NCI-H187 (cell line): ENCODE data around the gene TNNT1.
"Not testable (repeated sequence)": the region's sequence is repeated elsewhere in the genome, so short reads cannot be mapped to it uniquely, and the experiment has no call there.

Experiments
- DNase-seq, 2 experiments: peaks; one replicate each; lab custom pipeline; 2025; lab: John Stamatoyannopoulos, UW

Gene TNNT1

DNA sequence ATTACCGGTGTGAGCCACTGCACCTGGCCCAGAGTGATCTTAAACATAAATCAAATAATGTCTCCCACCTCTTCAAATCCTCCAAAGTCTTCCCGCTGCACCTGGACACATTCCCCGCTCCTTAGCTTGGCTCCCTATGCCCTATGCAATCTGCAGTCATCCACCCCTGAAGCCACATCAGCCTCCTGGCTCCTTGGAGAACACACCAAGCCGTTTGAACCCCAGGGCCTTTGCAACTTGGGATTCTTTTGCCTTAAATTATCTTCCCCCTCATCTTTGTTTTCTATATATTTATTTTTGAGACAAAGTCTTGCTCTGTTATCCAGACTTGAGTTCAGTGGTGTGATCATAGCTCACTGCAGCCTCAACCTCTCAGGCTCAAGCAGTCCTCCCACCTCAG is 20.1 kb upstream of the TNNT1 start:
- no peak for DNase-seq

DNA sequence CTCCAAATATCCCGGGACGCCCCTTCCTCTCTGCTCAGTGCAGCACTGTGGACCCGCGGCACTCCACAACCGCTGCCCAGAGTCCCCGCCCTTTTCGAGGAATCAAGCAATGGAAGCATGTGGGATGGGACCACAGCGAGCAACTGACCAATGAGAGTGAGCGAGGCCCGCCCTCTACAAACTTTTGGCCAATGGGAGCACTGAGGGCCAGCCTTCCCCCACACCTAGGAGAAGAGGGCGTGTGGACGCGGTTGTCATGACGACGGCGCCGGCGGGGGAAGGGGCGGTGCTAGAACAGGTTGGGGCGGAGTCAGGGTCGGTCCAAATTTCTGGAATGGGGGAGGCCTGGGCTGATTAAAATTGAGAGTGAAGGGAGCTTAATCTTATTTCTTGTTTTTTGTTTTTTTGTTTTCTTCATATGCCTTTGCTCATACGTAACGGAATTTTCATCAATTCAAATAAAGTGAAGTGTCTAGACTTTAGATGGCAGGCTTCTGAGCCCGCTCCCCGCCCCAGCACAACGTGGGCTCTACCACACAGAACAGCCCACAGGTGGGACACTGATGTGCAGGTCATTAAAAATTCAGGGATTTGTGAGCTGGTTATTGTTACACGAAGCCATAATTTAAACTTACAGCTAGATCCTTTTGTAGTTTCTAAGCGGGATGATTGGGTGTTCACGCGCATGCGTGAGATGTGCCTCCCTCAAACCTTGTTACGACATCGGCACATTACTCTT is 17.7 kb upstream of the TNNT1 start, which contains the start of gene DNAAF3:
DNAAF3 (minus strand) TSS at position 84 of the 739 bp plus-strand sequence. CDS start 200 bp downstream, outside the sequence.
- peak; percentile 84 to 96 for DNase-seq

DNA sequence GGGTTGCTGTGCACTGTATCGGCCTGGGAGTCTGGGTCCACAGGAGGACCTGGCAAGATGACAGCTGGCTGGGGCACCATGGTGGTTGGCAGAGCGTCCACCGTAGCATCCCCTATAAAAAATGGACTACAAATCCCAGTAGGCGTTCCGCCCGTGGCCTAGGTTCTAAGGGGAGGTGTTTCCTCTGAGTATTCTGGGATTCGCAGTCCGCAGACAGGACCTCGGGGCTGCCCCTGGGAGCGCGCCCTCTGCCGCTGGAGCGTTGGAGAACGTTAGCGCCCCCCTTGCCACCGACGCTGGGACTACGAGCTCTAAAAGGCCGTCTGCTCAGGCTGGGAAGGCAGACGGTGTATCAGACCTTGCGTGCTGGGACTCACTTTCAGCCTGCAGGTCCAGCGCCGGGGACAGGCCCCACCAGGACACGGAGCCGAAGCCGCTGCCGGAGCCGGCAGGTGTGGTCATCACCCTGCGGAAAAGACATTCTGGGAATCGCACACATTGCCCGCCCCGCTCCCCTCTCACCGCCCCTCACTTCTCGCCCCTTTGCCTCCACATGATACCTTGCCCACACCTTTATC is 17.0 kb upstream of the TNNT1 start:
- DNase-seq, result peak in 1 of 2 experiments; percentile 19

DNA sequence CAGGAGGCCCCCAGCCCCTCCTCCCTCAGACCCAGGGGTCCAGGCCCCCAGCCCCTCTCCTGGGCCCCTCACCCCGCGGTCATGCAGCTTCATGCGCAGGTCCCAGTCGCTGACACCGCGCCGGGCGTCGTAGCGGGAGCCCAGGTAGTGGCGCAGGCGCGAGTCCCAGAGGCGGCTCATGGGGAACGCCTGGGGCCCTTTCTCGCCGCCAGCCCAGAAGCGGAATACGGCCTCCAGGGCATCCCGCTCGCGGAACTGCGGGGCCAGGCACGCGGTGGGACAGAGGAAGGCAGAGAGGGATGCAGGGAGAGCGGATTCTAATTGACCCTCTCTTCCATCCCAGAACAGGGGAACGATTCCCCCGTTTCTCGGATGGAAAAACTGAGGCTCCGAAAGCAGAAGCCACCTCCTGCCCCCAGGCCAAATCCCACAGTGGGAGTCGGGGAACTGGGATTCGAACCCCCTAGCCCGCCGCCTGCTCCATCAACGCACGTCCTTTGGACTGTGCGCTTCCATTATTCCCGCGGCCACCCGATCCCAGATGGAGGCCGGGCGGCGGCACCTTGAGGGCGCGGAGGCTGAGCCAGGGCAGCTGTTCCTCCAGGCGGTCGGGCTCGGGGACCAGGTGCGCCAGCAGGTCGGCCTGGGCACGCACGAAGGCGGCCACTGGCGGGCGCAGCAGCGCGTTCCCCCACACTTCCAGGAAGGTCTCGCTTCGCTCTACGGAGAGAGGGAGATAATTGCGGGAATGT is 12.7 kb upstream of the TNNT1 start:
- no peak for DNase-seq

DNA sequence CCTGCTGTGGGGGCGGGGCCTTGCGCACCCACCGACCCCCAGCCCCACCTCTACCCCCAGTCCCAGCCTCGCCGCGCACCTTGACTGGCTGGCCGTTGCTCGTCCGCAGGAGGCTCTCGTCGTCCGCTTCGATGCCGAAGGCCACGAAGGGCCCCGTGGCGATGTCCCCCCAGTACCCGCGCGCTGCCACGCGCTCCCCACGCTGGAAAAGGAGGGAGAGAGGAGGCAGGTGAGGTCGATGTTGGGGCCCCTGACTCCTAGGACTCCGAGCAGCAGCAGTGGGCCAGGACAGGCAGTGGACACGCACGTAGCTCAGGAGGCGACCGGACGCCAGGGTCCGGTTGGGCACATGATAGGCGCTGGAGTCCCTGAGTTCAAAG is 12.0 kb upstream of the TNNT1 start:
- DNase-seq, result no peak

DNA sequence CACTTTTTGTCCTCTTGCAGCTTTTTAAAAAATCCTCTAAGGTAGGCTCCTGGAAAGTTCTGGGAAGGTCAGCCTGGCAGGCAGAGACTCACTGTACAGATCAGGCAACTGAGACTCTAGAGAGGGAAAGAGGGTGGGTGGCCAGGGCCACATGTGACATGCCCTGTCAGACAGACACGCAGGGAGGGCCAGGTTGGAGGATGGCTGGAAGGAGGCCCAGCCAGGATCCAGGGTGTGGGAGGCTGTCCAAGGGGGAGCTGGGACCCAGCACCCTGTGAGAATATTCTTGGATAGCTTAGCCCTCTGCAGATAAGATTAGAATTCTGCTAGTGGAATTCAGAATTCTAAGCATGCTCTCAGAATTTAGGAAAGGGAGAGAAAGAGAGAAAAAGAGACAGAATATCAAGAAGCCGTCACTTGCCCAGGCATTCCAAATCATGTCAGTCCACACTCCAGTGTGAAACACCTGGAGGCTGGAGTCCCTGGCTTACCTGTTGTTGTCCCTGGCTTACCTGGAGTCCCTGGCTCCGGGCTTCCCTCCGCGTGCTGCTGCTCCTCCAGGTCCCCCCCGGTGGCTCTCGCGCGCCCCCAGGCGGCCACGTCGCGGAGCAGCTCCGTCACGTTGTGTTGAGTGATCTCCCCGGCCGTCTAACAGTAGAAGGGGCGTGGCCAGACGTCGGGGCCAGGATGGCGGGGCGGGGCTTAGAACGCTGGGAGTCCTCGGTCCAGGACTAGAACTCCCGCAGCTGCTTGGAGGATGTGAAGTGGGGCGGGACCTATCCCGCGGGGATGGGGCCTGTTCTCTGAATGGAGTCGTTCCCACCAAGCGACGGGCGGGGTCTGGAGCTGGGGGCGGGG is 11.4 kb upstream of the TNNT1 start:
- peak; percentile 82 to 95 for DNase-seq

DNA sequence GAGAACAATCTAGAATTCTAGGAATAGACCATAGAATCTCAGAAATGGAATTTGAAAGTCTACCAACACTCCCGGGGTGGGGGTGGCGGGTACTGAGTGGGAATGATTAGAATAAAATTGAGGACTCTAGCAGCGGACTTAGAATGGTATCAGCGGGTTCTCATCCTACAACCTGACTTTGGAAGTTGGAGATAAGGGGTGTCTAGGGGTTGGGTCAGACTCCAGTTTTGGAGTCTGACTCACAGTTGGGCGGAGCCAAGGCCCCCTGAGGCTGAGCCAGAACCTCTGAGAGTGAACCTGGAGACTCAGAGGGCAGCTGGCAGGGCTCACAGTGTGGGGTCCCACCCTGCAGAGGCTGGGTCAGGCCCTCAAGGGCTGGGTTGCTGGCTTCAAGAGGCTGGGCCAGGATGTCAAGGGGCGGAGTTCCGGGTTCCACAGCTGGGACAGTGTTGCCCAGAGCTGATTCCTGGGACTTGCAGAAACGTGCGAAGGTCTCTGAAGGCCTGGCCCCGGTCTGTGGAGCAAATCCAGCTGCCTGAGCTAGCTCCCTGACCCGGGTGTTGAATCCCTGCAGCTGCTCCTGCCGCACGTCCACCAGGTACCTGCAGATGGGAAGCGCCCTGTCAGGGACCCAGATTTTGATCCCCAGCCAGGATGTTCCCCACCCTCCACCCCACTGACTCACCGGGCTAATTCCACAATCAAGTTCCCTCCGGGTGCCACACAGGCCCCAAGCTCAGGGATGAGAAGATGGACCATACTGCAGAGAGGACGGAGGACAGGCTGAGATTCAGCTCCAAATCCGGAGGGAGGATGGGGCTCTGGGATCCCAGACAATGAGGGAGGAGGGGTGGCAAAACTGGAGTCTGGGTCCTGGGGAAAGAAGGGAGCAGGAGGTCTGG is 10.1 kb upstream of the TNNT1 start:
- no peak for DNase-seq

DNA sequence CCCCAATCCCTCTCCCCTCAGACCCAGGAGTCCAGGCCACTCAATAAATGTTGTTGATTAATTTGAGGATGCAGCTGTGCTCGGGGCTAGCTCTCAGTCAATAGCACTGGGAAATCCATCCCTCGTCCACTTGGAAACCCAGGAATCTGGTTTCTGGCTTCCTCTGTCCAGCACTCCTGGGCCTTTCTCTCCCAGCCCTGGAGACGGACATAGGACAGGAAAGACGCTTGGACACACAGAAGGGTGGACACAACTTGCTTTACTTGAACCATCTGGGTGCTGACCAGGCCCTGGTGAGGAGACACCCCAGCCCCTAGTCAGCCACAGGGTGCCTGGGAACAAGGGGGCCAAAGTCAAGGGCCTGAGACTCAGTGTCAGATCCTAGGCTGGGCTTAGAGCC is 9.4 kb upstream of the TNNT1 start:
- DNase-seq, result no peak

DNA sequence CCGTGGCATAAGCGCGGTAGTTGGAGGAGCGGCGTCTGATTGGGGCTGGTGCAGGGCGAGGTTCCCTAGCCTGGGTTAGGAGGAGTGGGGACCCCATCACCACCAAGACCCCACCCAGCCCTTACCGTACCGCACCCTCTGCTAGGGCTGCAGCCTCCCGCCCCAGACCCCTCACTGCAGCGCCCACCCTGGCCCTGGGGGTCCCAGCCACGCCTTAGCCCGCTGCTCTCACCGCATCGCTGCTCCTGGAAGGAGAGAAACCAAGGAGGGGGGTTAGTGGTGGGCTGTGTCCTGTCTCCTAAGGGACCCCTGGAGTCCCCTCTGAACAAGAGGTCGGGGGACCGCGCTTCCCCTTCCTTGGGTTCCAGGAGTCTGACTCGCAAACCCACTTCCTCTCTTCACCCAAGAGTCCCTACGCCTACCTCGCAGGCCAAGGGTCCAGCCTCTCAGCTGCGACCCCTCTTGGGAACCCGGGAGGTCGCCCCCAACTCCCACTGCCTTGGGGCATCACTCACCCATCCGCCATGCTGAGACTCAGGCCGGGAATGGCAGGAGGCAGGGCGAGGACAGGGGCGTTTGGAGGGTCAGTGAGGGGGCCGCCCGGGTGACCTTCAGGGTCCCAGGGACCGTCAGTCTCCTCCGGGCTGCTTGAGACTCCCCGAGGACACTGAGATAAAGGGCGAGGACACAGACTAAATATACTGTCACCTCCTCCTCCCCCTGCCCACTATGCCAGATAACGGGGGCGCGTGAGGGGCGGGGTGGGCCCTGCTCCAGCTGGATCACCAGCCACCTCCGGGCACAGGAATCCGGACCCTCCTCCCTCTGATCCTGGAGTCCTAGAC is 8.3 kb upstream of the TNNT1 start, which contains the start of gene TNNI3:
TNNI3 (minus strand) TSS at position 669 of the 845 bp plus-strand sequence; CDS start at position 526, 143 bp downstream.
- no peak for DNase-seq

DNA sequence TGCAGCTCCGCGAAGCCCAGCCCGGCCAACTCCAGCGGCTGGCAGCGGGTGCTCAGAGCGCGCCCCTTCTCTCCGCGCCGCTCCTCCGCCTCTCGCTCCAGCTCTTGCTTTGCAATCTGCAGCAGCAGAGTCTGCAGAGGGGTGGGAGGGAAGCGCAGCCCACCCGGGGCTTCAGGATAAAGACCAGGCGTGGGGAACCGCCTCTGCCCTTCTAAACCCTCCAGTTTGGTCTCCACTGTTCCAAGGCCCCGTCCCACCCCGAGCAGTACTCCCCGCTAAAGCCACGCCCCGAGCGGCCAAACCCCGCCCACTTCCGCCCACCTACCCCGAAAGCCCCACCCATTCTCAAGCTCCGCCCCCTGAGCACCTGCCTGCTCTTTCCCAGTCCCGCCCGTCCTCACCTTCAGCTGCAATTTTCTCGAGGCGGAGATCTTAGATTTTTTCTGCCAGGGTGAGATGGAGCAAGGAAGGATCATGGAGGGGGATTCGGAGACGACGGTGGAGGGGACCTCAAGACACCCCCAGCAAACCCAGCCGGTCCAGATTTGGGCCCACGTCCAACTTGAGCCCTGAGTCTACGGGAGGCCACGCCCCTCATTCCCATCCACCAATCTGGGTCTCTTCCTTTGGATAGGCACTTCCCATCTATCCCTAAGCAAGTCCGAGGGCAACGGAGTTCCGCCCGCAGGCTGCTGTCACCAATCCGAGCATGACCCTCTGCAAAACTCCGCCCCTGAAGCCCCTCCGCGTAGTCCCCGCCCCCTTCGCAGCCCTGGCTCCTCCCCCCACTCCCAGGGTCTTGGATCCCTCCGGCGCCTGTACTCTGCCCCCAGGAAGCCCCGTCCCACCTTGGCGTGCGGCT is 7.4 kb upstream of the TNNT1 start:
- DNase-seq, result peak; percentile 52 to 63

DNA sequence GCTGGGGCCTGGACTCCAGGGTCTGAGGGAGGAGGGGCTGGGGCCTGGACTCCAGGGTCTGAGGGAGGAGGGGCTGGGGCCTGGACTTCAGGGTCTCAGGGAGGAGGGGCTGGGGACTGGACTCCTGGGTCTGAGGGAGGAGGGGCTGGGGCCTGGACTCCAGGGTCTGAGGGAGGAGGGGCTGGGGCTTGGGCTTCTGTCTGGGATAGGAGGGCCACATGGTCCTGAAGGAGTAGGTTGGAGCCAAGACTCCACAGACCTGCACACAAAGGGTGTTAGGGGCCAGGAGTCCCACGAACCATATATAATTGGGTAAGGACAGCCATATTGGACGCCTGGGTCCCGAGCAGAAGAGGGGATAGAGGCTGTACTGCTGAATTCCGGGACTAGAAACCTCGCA is 6.8 kb upstream of the TNNT1 start:
- DNase-seq, result not testable (repeated sequence)

DNA sequence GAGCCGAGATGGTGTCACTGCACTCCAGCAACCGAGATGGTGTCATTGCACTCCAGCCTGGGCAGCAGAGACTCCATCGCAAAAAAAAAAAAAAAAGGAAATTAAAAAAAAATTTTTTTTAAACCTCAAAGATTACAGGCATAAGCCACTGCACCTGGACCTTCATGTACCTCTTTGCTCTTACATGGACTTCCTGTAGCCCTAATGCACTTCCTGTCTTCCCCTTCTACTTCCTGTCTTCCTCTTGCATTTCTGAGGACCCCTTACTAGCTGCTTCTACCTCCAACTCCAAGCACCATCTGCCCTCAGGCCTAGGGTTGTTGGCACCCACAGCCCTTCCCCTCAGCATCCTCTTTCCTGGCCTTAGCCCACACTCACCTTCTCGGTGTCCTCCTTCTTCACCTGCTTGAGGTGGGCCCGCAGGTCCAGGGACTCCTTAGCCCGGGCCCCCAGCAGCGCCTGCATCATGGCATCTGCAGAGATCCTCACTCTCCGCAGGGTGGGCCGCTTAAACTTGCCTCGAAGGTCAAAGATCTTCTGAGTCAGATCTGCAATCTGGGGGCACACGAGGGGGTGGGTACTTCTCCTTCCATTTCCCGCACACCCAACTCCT is 4.8 kb upstream of the TNNT1 start:
- no peak for DNase-seq

DNA sequence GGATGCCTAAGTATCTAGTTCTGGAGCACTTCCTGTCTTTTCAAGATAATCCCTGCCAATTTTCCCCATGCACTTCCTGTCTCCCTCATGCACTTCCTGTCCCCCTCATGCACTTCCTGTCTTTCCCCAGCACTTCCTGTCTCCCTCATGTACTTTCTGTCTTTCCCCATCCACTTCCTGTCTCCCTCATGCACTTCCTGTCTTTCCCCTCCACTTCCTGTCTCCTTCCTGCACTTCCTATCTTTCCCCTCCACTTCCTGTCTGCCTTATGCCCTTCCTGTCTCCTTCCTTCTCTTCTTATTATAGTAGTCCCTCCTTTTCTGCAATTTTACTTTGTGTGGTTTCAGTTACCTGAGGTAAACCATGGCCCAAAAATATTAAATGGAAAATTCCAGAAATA is 3.0 kb upstream of the TNNT1 start:
- no peak for DNase-seq

DNA sequence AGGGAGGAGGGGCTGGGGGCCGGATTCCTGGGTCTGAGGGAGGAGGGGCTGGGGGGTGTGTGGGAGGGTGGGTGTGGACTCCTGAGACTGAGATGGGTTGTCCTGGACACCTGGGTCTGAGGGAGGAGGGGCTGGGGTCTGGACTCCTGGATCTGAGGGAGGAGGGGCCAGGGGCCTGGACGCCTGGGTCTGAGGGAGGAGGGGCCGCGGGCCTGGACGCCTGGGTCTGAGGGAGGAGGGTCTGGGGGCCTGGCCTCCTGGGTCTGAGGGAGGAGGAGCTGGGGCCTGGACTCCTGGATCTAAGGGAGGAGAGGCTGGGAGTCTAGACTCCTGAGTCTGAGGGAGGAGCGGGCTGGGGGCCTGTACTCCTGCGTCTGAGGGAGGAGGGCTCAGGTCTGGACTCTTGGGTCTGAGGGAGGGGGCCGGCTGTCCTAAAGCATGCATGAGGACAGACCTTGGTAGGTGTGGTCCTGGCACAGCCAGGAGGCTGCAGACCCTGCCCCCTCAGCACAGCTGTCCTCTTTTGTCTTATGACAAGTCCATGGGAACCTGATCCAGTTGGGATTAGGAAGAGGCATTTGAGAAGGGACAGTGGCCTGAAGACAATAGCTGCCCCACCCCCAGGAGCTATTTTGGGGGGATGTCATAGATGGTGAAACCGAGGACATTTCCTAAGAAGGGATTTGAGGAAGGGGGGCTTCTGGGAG is 1.3 kb downstream of the TNNT1 start:
- DNase-seq, result no peak

DNA sequence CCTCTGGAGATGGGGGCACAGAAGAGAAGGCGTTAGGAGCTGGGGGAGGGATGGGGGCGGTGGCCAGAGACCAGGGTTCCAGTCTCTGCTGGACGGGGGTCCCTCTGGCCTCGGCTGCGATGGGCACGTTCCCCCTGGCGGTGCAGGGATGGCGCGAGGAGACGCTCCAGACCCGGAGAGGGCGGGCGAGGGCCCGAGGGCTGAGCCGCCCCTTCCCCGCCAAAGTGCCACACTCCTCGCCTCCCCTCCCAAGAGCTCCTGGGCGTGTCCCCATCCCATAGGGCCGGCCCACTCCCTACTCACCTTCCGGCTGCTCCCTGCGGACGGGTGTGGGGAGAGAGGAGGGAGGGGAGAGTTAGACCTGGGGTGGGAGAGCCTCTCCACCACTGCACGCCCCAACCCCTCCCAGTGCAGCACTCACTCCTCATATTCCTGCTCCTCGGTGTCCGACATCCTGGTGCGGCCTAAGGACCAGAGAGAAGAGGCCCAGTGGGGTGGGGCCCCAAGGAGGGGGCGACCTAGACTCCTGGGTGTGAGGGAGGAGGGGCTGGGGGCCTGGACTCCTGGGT is 2.2 kb downstream of the TNNT1 start:
- DNase-seq, result peak in 1 of 2 experiments; percentile 29

DNA sequence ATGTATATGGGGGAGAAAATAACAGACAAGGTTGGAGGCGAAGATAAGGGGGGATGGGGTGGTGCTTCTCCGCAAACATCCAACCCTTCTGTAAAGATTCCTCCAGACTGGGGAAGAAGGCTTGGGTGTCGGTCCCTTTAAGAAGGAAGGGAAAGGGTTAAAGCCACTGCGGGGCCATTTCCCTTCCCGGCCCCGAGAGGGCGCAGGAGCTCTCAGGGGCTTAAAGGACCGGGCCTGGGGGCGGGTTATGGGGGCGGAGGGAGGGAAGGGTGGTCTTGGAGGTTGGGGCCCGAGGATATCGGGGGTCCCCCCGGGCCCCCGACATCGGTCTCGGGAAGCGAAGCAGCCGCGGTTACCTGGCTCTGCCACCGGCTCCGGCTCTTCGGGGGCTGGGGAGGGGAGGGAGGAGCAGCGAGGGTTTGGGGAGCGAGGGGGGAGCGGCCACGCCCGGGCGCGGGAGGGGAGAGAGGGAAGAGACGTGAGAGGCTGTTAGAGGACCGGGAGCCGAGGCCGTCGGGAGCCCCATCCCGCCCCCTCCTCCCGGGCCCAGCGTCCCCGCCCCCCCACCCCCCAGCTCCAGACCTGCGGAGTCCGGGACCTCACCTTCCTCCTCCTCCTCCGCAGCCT is 2.8 kb downstream of the TNNT1 start:
- no peak for DNase-seq

DNA sequence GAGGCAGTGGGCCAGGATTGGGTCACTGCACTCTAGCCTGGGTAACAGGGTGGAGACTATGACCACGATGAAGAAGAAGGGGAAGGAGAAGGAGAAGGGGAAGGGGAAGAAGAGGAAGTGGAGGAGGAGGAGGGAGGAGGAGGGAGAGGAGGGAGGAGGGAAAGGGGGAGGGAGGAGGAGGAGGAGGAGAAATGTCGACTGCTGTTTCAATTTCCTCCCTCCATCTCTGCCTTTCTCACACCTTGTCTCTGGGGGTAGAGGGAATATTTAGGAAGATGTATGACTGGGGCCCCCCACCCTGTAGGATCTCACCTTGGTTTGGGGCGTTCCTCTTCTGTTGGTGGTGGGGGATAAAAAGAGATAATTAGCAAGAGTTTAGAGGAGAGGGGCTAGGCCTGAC is 3.8 kb downstream of the TNNT1 start:
- DNase-seq, result no peak
